HepG2 (cell line): ENCODE results near the gene ETS2.

ENCODE experiments used
- CTCF ChIP-seq: sonication (generic); formaldehyde crosslinking; IDR thresholded peaks from 2 replicates; pipeline ENCODE4 v1.5.0; 2020; ENCODE audit warnings: mild to moderate bottlenecking, missing genetic modification reagents, moderate library complexity
- KLF6 ChIP-seq: IDR thresholded peaks from 2 replicates; pipeline ENCODE4 v1.8.0; 2016; ENCODE audit warnings: missing biosample characterization, missing genetic modification reagents
- MYC ChIP-seq: sonication (generic); formaldehyde crosslinking; IDR thresholded peaks from 2 replicates; pipeline ENCODE4 v1.9.0; 2021; ENCODE audit warnings: missing genetic modification reagents, borderline replicate concordance

- no peak for TF ChIP-seq KLF6 (CRISPR knock-in tag)
- TF ChIP-seq MYC (CRISPR knock-in tag): no peak
- TF ChIP-seq CTCF (CRISPR knock-in tag): no peak
These were observed 10.3 kb upstream of the ETS2 start for GRCh38 chr21:38795475-38795874.
